ENCODE data around the gene ZNF318.

DNA sequence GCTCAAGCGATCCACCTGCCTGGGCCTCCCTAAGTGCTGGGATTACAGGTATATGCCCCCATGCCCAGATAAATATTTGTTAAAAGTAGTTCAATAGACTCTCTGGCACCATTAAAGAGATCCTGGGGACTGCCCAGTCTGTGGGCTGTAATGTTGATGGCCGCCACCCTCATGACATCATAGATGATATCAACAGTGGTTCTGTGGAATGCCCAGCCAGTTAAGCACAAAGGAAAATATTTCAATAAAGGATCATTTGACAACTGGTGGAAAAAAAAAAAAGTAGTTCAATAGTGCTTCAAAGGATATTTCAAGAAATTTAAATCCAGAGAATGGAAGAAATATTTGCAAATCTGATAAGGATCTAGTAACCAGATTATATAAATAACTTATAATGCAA lies 59.3 kb downstream of the ZNF318 start:
- TF ChIP-seq, protein P1, sequence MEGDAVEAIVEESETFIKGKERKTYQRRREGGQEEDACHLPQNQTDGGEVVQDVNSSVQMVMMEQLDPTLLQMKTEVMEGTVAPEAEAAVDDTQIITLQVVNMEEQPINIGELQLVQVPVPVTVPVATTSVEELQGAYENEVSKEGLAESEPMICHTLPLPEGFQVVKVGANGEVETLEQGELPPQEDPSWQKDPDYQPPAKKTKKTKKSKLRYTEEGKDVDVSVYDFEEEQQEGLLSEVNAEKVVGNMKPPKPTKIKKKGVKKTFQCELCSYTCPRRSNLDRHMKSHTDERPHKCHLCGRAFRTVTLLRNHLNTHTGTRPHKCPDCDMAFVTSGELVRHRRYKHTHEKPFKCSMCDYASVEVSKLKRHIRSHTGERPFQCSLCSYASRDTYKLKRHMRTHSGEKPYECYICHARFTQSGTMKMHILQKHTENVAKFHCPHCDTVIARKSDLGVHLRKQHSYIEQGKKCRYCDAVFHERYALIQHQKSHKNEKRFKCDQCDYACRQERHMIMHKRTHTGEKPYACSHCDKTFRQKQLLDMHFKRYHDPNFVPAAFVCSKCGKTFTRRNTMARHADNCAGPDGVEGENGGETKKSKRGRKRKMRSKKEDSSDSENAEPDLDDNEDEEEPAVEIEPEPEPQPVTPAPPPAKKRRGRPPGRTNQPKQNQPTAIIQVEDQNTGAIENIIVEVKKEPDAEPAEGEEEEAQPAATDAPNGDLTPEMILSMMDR (IDR thresholded peaks at IDR 0.05): no peak
- no peak for TF ChIP-seq POLR2A (IDR thresholded peaks at IDR 0.05)

Measured in adrenal gland (tissue), 5 donors.